Measurements from ENCODE around the gene EGFLAM.

Gene EGFLAM

DNA sequence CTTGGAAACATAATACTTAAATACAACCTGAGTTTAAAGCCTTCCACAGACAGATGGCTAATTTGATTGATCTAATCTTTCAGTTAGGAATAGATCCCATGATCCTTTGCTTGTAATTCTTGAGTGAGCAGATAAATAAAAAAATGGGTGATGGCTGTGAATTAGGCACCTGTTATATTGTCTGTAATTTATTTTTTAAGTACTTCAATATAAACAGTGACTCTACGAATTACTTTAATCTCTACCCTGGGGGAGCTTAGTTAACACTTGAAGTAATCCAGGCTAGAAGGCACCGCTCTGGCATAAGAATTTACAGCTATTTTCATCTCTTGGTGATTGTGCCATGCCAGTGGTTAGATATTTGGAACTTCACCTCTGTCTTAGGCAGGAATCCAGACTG, 9.0 kb downstream of the EGFLAM start:
- DNase-seq = no peak

DNA sequence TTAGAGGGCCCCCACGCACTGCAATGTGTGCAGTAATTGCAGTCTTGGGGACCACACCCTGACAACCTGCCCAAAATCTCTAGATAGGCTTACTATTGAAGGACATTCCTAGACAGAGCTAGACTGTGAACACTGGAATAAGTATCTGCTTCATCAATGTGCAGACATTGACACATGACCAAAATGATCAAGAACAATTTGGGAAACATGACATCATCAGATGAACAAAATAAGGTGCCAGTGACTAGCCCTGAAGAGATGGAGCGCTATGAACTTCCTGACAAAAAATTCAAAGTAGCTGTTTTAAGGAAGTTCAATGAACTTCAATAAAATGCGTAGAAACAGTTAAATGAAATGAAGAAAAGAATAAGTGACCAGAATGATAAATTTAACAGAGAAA, 15.3 kb downstream of the EGFLAM start:
- DNase-seq = no peak

DNA sequence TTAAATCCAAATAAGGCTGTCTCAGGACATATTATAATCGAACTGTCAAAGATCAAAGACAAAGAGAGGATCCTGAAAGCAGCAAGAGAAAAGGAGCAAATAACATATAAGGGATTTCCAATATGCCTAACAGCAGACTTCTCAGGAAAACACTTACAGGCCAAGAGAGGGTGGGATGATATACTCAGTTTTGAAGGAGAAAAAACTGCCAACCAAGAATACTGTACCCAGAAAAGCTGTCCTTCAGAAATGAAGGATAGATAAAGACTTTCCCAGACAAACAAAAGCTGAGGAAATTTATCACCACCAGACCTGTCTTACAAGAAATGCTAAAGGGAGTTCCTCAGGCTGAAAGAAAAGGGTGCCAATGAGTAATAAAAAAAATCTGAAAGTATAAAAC, 16.0 kb downstream of the EGFLAM start:
- DNase-seq = no peak

DNA sequence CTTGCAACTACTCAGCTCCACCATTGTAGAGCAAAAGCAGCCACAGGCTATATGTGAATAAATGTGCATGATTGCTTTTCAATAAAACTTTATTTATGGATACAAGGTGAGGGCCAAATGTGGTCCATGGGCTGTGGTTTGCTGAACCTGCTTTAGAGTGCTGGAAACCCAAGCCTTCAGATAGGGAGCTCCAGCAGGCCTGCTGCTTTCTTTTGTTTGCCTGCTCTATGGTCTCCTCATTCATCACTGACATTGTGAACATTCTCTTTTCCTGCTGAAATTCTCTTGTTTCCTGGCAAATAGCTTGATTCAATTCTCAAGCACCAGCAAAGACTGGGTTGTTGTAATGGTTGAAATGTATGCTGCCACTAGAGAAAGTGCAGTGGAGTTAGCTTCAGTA, 26.0 kb downstream of the EGFLAM start:
- DNase-seq = no peak

DNA sequence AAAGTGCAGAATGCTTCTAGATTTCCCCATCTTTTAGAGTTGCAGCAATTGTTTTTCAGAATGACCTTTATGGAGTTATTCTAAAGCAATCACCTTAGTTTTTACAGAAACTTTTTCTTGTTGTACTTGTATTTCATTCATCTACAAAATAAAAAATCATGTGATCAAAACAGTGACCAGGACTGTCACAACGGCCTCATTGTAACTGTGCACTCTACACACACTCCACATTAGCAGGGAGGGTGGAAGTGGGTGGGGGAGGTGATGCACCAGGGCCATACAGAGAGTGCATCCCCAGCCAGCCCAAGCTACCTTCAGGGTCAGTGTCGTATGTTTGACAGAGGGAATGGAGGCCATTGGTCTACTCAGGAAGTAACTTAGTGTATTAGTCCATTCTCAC, 26.9 kb downstream of the EGFLAM start:
- no peak for DNase-seq

DNA sequence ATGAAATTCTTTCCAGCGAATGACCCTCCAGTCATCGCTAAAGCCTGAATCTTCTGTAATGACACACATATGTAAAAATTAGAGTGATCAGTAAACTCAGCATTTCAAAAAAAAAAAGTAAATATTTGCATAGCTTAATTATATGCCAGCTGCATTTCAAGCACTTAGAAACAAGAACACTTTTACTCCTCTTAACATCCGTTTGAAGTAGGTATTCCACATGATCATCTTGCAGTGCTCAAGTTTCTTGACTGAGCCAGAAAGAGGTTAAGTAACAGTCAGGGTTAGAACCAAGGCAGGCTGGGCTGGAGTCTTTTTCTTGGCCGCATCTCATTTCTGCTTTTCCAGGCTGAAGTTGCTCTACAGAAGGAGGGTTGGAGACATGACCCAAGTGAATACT, 27.6 kb downstream of the EGFLAM start:
- DNase-seq = no peak

DNA sequence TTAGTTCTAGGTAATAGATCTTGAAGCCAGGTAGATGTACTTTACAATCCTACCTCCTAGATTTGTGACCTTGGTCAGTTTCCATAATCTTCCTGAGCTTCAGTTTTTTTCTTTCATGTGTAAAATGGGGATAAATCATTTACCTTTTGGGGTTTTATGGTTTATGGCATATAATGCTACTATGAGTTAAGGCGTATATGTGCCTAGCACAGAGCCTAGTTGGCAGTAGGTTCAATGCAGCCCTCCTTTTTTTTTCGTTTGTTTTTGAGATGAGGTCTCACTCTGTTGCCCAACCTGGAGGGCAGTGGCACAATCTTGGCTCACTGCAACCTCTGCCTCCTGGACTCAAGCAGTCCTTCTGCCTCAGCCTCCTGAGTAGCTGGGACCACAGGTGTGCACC, 28.8 kb downstream of the EGFLAM start:
- DNase-seq = no peak

DNA sequence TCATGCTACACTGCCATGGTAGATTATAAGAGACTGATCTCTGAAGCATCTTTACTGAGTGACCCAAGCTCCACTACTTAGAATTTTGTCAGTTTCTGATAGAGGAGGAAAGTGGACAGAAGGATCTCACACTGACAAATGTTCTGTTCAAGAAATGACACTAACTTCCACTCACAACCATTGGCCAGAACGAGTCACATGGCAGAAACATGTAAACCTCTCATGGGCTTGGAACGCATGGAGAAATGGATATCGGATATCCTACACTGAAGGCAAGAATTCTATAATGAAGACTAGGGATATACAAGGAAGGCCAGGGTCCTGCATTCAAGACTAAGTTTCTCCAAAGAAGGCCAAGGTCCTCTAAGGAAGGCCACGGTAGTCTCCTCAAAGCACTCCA, 31.1 kb downstream of the EGFLAM start:
- no peak for DNase-seq

DNA sequence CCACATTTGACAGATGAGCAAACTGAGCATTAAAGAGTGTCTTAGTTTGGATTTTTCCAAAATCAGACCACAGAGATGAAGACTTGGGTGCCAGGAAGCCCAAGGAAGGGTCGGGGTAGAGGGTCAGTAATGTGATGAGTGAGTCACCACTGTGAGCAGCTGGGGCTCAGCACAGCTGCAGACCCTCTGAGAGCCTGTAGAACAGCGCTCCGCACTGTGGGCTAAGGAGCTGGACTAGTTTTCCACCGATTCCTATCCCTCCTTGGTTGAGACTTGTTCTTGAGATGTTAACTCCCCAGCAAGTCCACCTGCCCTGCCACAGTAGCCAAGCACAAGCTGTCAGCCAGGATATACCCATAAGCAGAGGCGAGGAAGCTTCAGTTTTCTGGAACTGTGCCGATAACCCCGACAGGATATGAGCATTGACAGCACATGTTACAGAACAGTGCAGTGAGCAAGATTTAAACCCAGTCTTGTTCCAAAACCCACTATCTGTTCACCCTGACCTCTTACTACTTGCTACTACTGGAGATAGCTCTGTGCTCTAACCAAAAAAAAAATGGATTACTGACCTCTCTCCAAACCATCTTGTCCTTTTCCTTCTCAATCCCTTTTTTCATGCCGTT, 31.8 kb downstream of the EGFLAM start:
- no peak for DNase-seq

DNA sequence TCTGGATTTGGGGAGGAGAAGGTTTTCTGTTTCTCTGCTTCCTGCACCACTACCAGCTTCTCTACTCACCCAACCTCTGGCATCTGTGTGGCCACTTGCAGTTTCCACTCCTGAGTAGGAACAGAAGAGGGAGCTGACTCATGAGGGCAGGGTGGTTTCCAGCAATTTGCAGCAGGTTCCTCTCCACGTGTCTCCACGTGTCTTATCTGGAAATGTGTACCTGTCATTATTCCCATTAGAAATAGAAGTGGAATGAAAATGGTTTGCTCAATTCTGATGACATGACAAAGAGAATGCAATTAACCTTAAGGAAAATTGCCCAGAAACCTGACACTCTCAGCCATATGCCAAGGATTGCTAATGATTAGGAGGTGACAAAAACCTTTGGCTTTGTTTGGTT, 33.0 kb downstream of the EGFLAM start:
- DNase-seq = no peak

DNA sequence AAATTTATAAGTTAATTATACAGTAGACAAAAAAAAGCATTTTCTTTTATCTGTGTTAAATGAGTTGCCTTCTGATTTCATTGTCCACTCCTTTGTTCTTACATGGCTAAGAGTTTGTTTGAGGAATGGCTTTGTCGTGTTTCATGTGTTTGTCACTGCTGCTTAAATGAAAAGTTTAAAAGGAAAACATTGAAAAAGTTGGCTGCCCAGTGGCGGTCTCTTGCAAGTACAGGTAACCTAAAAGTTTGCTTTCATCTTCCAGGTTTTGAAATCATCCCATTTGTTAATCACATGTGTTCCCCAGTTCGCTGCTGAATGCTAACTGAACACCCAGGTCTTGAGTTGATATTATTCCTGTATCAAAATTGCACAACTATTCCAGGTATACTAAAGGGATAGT, 33.9 kb downstream of the EGFLAM start:
- DNase-seq = no peak

DNA sequence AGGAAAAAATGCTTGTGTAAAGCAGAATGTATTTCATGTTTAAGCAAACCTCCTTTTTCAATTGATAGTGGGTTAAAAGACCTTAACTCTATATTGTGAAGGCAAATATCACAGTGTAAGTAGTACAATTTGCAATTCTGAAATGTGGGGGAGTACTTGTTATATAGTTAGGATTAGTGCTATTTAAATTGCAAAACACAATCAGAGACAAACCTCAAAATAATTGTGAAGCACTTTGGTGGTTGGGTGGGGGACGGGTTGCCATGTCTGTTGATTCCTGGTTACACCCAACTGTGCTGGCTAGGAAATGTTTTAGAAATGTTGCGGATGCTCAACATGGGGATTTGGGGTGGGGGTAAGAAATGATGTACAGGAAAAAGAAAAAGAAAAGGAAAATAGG, 37.4 kb downstream of the EGFLAM start:
- no peak for DNase-seq

DNA sequence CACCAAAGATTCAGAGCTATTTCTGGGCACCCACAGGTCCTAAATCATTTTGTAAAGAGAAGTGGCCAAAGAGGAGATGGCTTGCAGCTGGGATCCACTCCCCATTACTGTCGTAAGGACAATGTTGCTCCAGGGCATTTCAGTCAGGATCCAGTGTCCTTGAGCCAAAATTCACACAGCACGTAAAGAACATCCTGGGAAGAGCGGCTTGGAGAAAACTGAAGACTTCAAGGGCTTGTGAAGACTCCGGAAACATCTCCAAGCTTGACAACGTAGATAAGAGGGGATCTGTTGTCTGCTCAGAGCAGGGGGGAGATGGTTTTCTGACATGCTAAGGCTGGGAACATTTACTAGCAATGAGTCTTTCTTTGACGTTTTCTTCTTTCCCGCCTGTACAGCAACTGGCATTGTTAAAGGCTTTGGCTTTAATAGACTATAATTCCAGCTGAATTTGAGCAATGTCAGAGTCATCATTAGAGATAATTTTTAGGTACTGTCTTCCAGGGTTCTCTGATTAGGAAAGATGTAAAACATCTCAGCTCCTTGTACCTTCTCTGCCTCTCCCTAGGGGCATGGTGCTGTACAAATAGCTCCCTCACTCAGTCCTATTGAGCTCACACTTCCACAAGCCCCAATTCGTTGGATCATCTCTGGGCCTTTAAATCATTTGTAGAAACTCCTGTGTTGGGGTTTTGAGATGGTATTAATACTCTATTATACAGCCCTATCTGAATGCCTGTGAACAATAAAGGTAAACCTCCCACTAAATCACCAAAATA, 39.7 kb downstream of the EGFLAM start:
- no peak for DNase-seq

DNA sequence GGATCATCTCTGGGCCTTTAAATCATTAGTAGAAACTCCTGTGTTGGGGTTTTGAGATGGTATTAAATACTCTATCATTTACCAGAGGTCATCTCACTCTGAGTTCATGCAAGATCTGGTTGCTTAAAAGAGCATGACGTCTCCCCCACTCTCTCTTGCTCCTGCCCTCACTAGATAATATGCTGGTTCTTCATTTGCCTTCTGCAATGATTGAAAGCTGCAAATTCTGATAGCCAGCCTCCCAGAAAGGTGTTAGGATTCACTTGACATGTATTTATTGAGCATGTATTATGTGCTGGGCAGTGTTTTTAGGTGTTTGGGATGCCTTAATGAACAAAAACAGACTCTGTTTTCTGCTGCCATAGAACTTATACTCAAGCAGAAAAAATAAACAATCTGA, 41.2 kb downstream of the EGFLAM start:
- no peak for DNase-seq

DNA sequence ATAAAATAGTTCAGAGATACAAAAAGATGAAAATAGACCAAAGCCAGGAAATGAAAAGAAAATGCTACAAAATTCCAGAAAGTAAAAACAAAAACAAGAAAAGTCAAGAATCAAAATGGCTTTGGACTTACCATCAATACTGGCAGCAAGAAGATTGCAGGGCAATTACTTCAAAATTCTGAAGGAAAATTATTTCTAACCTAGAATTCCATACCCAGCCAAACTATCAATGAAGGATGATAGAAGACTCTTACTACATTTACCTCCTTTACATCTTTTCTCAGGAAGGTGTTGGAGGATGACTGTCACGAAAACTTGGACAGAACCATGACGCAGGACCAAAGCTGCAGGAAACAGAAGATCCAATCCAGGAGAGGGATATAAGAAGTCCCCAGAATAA, 46.8 kb downstream of the EGFLAM start:
- DNase-seq = no peak

DNA sequence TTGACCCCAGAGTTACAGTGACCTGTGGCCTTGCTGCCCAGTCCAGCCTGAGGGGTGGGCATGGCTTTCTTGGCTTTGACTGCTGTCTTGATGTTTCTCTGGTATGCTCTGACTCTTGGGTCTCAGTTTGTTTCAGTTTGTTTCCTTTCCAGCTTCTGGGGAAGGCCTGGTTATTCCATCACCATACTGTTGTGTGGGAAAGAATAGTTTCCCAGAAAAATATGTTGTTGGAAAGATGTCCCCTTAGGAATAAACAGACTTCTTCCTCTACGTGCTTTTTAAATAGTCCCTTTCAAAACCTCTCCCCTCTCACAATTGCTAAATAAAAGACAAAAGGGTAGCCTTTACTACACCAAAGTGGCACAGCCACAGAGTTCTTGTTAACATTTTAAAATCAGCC, 49.5 kb downstream of the EGFLAM start:
- no peak for DNase-seq

DNA sequence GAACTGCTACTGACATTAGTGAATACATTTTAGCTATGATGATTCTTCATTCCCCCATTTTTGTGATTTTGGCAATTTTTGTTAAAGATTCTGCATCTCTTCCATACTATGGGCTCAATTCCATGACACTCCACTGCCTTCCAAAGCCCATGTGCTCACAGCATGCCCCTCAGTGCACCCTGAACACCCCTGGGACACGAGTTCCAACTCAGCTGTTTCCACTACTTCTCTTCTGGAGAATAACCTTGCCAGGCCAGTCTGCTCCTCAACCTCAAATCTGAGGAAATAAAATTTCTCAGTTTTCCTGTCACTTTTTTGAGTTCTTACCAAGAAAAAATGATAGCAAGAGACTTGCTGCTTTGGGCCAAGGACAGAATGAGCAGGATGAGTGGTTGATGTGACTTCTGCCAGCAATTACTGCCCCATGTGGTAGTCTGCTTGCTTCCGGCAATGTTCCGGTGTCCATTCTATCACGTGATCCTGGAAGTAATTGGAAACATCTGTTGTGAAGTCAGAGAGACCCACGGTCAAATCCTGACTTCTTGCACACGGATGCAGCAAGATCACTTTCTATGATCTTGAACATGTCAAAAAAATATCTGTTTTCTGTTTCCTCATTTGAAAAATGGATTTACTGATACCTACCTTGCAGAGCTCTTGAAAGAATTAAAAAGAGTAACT, 58.3 kb downstream of the EGFLAM start:
- DNase-seq = no peak

DNA sequence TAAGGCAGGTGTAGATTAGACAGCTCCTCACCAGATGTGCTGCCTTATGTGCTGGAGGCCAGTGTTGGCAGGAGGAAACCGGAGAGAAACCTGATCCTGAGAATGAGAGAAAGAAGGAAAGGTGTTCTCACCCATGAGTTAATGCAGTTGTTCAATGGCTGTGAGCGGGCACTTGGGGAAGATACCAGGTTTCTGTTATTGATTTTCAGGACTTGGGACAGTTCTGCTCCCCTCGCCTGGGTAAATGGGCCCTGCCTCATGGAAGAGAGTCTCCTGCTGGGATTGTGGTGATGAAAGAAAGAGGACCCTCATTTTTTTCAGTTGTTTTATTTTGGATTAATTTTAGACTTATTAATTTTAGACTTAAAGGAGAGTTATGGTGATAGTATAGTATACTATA, 59.5 kb downstream of the EGFLAM start:
- DNase-seq = no peak

DNA sequence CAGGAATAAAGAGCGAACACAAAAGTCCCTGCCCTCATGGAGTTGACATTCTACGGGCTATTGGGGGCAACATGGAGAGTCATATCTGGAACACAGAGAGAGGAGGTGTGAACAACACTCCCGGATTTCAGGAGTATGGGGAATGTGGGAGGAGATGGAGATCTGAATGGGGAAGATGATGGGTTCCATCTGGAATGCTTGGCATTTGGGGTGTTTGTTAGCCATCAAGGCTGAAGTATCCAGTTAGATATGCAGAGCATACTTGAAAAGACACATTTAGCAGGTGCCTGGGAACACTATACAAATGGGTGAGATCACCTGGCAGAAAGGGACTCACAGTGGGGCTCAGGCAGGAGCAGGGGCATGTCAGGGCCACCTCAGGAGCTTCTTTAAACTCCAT, 61.1 kb downstream of the EGFLAM start:
- no peak for DNase-seq

DNA sequence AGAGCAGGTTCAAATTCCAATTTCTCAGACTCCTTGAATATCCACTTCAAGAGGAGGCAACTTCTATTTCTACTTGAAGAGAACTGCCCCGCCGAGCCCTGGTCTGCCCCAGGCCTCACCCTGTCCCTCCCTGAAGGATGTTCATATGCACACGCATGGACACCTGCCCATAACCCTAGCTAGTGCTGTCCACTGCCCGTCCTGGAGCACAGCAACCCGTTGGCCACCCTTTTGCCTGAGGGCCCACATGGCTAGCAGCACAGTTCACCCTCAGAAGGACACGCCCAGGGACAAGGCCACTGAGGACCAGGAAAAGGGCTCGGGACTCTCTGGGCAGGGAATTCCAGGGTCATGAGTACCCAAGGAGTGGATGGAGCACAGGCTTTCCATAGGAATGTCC, 63.6 kb downstream of the EGFLAM start:
- no peak for DNase-seq

DNA sequence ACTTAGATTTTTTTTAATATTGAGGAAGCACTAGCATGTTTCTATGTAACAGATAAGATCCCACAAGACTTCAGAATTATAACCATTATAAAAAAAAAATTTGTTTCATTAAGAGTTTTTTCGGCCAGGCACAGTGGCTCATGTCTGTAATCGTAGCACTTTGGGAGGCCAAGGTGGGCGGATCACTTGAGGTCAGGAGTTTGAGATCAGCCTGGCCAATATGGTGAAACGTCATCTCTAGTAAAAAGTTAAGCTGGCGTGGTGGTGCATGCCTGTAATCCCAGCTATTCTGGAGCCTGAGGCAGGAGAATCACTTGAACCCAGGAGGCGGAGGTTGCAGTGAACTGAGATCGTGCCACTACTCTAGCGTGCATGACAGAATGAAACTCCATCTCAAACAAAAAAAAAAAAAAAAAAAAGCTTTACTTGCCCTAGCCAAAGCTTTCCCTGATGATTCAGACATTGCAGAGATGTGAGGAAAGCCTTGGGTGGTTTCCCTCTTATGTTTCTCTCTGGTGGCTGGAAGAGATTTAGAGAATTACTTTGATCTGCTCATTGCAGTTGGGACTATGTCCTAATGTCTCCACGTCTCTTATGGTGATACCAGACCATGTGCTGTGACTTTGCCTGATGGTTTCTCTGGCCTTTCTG, 65.4 kb downstream of the EGFLAM start:
- no peak for DNase-seq

DNA sequence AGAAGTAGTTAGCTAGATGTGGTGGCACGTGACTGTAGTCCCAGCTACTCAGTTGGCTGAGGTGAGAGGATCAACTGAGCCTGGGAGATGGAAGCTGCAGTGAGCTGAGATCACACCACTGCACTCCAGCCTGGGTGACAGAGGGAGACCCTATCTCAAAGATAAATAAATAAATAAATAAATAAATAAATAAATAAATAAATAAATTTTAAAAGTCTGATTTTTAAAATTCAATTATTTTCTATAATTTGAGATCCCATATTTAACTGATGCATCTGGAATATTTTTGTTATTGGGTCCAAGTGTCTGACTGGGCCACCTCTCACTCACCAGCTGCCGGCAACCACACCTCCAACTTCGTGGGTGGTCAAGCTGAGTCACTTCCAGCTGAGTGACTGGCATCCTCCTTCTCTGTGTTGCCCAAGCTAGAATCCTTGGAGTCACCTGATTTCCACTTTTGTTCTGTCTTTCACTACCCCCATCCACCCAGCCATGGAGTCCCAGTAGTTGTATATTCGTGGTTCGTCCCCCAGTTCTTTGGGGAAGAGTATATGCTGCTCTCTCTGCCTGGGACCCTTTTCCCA, 70.9 kb downstream of the EGFLAM start:
- DNase-seq = no peak

DNA sequence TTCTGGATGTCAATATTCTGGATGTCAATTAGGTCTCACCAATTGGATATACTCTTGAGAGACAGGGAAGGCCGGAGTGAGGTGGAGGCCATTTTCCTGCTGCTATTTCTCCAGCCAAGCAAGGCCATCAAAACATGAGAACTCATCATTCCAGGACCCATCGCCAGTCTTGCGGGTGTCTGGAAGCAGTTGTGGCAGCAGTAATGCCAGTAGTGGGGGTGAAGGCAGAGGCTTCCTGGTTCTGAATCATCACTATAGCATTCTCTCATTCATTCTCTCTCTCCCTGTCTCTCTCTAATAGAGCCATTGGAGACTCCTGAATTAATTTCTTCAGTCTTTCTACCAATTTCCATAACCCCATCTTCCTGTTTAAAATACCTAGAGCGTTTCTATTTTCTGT, 71.8 kb downstream of the EGFLAM start:
- no peak for DNase-seq

DNA sequence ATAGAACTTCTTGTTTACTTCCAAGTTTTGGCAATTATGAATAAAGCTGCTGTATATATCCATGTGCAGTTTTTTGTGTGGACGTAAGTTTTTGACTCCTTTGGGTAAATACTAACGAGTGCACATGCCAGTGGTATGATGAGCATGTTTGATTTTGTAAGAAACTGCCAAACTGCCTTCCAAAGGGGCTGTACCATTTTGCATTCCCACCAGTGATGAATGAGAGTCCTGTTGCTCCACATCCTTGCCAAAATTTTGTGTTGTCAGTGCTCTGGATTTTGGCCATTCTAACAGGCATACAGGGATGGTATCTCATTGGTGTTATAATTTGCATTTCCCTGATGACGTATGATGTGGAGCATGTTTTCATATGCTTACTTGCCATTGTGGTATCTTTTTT, 73.5 kb downstream of the EGFLAM start:
- no peak for DNase-seq

All from NCI-H1930 (cell line).